Measurements from ENCODE around the gene ZNF536. TPM values are rescaled to one million over a fixed set of nuclear protein-coding genes. Genes with fewer than 3 reads are reported as not detected.
A peak's percentile ranks its signal among the peaks of the same experiment; 100 is the strongest.

Gene ZNF536
- total RNA-seq, 1 experiment from 2014 or later, result 2.9 TPM

DNA sequence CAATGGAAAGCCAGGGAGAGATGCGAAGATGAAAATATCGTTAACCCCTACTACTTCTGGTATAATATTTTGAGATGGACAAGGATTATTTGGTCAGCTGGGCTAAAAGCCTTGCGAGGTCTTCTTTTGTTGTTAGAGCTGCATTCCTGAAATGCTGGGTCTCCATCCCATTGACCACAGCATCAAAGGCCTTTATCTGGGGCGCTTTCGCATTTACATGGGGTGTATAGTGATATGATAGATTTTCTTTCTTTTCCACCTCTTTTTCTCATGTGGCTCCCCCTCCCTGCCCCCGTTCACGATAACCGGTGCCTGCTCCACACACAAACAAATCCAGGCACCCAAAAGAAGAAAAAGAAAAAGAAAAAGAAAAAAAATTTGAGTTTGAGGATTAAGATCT lies 77.5 kb downstream of the ZNF536 start:
- H3K36me3 ChIP-seq (ENCODE audit: insufficient read depth, low read length, poor library complexity, severe bottlenecking), result no peaks in the 10 kb centered on the region
- BruUV-seq (replicated peaks), result no TSS peak
- ChIA-PET POLR2A (ENCODE audit: low non-redundant PET) (no interaction called here), CTCF (interaction anchor here (0.7 kb wide), 1 partner anchor 193 kb away, joined by 5 read pairs; no protein-coding TSS in a partner anchor)
- intact Hi-C loops (cut with micrococcal nuclease; ENCODE audit: unreplicated experiment), result no loop called here
- H3K27ac ChIP-seq (ENCODE audit: low read depth, low read length, poor library complexity, severe bottlenecking), result peak overlapping the region; percentile 69
- H3K9me3 ChIP-seq (ENCODE audit: low read depth, low read length, poor library complexity, severe bottlenecking), result no peaks in the 10 kb centered on the region
- H3K4me3 ChIP-seq (ENCODE audit: low read depth, low read length, poor library complexity, severe bottlenecking), result peak overlapping the region; percentile 28
- DNase-seq (ENCODE audit: low spot score), result no peak
- H3K27me3 ChIP-seq (replicated peaks; ENCODE audit: insufficient read depth, low read depth, low read length, poor library complexity), result no peaks in the 10 kb centered on the region
- no peak for TF ChIP-seq EZH2 (IDR thresholded peaks at IDR 0.05; ENCODE audit: borderline replicate concordance, low read depth, low read length, poor library complexity, severe bottlenecking)
- TF ChIP-seq, protein P1, sequence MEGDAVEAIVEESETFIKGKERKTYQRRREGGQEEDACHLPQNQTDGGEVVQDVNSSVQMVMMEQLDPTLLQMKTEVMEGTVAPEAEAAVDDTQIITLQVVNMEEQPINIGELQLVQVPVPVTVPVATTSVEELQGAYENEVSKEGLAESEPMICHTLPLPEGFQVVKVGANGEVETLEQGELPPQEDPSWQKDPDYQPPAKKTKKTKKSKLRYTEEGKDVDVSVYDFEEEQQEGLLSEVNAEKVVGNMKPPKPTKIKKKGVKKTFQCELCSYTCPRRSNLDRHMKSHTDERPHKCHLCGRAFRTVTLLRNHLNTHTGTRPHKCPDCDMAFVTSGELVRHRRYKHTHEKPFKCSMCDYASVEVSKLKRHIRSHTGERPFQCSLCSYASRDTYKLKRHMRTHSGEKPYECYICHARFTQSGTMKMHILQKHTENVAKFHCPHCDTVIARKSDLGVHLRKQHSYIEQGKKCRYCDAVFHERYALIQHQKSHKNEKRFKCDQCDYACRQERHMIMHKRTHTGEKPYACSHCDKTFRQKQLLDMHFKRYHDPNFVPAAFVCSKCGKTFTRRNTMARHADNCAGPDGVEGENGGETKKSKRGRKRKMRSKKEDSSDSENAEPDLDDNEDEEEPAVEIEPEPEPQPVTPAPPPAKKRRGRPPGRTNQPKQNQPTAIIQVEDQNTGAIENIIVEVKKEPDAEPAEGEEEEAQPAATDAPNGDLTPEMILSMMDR (conservative IDR thresholded peaks at IDR 0.05; ENCODE audit: low read depth, low read length), result no peak
- H3K4me1 ChIP-seq (ENCODE audit: insufficient read depth, low read length, poor library complexity, severe bottlenecking), result peaks cover 43% of the 10 kb centered on the region

DNA sequence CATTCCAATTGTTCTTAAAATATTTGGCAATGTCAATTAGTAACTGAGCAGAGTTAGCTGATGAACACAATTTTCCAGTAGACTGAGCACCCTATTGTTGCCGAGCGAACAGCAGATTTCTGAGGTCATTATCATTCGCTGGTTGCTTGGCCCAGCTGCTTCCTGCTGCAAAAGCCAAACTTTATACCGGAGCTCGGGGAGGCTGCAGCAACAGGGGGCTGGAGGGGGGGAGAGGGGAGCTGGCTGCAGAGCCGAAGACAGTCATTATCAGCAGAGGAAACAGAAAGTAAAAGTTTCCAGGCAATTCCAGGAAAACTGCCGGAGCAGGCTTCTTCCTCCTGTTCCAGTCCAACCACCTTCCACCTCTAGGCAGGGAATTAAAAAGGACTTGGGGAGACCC lies 77.9 kb downstream of the ZNF536 start:
- Histone ChIP-seq H3K9me3 (ENCODE audit: low read depth, low read length, poor library complexity, severe bottlenecking) (no peaks in the 10 kb centered on the region), H3K27ac (ENCODE audit: low read depth, low read length, poor library complexity, severe bottlenecking) (peak overlapping the region; percentile 69), H3K36me3 (ENCODE audit: insufficient read depth, low read length, poor library complexity, severe bottlenecking) (no peaks in the 10 kb centered on the region), H3K4me1 (ENCODE audit: insufficient read depth, low read length, poor library complexity, severe bottlenecking) (peaks cover 43% of the 10 kb centered on the region), H3K27me3 (replicated peaks; ENCODE audit: insufficient read depth, low read depth, low read length, poor library complexity) (no peaks in the 10 kb centered on the region), H3K4me3 (ENCODE audit: low read depth, low read length, poor library complexity, severe bottlenecking) (peak overlapping the region; percentile 28)
- TF ChIP-seq, protein P1 (conservative IDR thresholded peaks at IDR 0.05; ENCODE audit: low read depth, low read length), result no peak
- TF ChIP-seq EZH2 (IDR thresholded peaks at IDR 0.05; ENCODE audit: borderline replicate concordance, low read depth, low read length, poor library complexity, severe bottlenecking), result no peak
- POLR2A ChIA-PET (ENCODE audit: low non-redundant PET), result no interaction called here
- BruUV-seq (replicated peaks), result no TSS peak
- DNase-seq (ENCODE audit: low spot score), result peak; percentile 92
- CTCF ChIA-PET, result interaction anchor here (0.7 kb wide), 1 partner anchor 193 kb away, joined by 5 read pairs; no protein-coding TSS in a partner anchor
- intact Hi-C loops (cut with micrococcal nuclease; ENCODE audit: unreplicated experiment), result no loop called here

DNA sequence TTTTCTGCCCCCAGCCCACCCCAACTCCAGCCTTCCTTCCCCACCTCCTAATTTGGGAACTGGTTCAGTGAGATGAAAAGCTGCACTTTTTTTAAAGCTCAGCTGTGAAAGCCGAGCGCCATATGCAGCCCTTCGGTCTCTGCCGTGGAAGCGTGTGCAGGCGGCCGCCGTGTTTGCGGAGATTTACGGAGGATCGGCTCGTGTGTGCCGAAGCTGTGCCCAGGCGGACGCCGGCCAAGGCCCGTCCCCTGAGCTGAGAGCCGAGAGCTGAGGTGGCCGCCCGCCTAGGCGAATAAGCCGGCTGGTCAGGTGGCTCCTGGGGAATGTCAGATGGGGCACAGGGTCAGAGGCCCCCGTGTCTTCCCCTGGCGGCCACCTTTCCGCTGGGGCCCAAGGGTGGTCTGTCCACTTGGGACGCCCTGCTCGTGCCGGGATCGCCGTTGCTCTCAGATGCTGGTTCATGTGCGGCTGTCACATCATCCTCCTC lies 78.7 kb downstream of the ZNF536 start:
- Histone ChIP-seq H3K4me1 (ENCODE audit: insufficient read depth, low read length, poor library complexity, severe bottlenecking) (peaks cover 43% of the 10 kb centered on the region), H3K4me3 (ENCODE audit: low read depth, low read length, poor library complexity, severe bottlenecking) (peak overlapping the region; percentile 28), H3K27me3 (replicated peaks; ENCODE audit: insufficient read depth, low read depth, low read length, poor library complexity) (no peaks in the 10 kb centered on the region), H3K36me3 (ENCODE audit: insufficient read depth, low read length, poor library complexity, severe bottlenecking) (no peaks in the 10 kb centered on the region), H3K27ac (ENCODE audit: low read depth, low read length, poor library complexity, severe bottlenecking) (peak overlapping the region; percentile 69), H3K9me3 (ENCODE audit: low read depth, low read length, poor library complexity, severe bottlenecking) (no peaks in the 10 kb centered on the region)
- no peak for DNase-seq (ENCODE audit: low spot score)
- POLR2A ChIA-PET (ENCODE audit: low non-redundant PET), result no interaction called here
- intact Hi-C loops (cut with micrococcal nuclease; ENCODE audit: unreplicated experiment), result no loop called here
- BruUV-seq (replicated peaks), result no TSS peak
- no peak for TF ChIP-seq EZH2 (IDR thresholded peaks at IDR 0.05; ENCODE audit: borderline replicate concordance, low read depth, low read length, poor library complexity, severe bottlenecking)
- TF ChIP-seq, protein P1 (conservative IDR thresholded peaks at IDR 0.05; ENCODE audit: low read depth, low read length), result no peak
- CTCF ChIA-PET, result no interaction called here
